ENCODE data around the gene RNF157.

The RNF157 gene

GRCh38 chr17:76148015-76148326 is 92.3 kb downstream of the RNF157 start:
- no peak overlapping the region for H3K4me3 ChIP-seq (ENCODE audit: low read depth, low read length)
- no peak for DNase-seq (ENCODE audit: low read depth)

DNA sequence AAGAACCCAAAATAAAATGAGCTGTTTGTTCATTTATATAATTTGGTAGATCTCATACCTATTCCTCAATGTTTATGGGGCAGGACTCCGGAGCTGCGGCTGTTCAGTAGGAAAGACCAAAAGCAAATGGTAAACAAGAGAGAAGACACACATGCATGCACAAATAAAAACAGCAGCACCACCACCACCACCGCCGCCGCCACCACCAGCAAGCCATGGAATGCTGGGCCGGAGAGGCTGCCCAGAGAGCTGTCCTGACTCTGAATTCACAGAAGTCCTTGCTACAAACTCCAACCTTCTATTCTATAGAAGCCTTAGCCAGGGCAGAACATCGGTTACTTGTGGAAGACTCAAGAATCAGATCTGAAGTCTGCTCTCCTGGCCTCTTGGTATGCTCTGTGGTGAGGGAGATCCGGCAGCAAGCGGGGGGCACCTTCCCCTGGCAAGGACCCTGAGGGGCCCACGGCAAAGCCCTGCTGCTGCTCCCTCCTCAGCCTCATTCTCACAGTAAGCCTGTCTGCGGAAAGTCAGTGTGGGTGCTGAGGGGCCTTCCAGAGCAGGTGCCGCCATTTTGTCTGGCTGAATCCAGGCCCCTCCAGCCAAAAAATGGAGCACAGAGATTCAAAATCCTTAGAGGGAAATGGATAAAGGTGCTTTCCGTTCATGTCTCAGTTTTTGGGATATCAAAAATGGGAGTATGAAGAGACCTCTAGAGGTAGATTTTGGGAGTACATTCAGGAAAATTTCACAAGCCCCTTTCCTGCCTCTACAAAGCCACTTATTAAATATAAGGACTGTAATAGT is 92.9 kb downstream of the RNF157 start:
- DNase-seq (ENCODE audit: low read depth): no peak
- H3K4me3 ChIP-seq (ENCODE audit: low read depth, low read length): no peak overlapping the region

DNA sequence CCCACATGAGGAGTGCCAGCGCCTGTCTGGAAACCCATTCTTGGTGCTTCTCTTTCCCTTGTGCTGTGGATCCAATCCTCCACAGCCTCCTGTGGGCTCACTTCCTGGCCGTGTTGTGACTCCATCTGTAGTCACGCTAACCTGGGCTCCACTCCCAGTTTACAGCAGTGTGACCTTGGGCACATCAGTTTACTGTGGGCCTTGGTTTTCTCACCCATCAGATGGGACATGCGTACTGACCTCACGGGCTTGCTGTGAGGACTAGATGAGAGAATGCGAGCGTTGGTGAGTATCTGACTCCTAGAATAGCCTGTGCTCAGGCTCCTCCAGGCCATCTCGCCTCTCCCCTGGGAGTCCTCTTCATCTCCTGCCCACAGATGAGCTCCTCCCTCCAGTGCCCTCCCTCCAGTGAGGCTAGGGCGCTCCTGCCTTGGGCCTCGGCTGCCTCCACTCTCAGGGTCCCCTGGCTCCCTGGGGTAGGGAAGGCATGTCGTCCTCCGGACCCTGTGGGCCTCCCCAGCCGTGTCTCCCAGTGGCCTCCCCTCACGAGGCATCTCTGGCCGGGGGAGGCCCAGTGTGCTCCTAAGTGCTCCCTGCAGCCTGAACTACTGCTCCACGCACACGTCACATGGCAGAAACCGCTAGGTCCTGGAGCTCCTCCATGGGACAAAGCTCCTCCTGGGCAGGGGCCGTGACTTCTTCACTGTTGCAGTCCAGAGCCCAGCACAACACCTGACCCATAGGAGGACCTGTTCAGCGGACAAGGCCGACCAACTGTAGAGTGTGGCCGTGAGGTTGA is 94.0 kb downstream of the RNF157 start:
- DNase-seq (ENCODE audit: low read depth): no peak
- no peak overlapping the region for H3K4me3 ChIP-seq (ENCODE audit: low read depth, low read length)

GRCh38 chr17:76145231-76146052 is 94.9 kb downstream of the RNF157 start:
- no peak for DNase-seq (ENCODE audit: low read depth)
- H3K4me3 ChIP-seq (ENCODE audit: low read depth, low read length): no peak overlapping the region

DNA sequence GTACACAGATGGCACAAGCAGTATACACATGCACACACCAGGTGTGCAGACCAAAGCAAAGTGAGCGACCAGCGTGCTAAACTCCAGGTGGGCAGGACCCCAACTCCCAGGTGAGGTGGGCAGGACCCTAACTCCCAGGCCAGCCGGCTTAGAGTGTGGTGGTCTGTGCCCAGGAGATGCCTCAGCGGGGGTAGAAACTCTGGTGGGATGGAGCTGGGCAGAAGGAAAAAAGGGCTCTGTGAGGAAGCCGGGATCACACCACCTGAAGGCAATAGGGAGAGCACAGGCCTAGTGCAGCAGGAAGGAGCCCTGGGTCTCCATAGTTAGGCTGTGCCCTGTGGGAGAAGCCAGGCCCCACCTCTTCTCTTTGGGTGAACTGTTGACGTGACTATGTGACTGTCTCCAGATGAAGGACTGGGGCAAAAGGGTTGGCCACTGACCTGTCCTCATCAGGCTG is 97.7 kb downstream of the RNF157 start:
- DNase-seq (ENCODE audit: low read depth): no peak
- no peak overlapping the region for H3K4me3 ChIP-seq (ENCODE audit: low read depth, low read length)

- DNase-seq (ENCODE audit: low read depth): no peak
- no peak overlapping the region for H3K4me3 ChIP-seq (ENCODE audit: low read depth, low read length)
Observed at GRCh38 chr17:76142039-76142584, 98.2 kb downstream of the RNF157 start.

- peak; percentile 10 for DNase-seq (ENCODE audit: low read depth)
- peak within 1 kb of the TSS; percentile 55 for H3K4me3 ChIP-seq (ENCODE audit: low read depth, low read length)
Observed at GRCh38 chr17:76141212-76142038, 98.9 kb downstream of the RNF157 start, which contains the start of gene FOXJ1. Gene FOXJ1 (minus strand): TSS chr17:76141245. CDS start chr17:76140395, 850 bp downstream.

DNA sequence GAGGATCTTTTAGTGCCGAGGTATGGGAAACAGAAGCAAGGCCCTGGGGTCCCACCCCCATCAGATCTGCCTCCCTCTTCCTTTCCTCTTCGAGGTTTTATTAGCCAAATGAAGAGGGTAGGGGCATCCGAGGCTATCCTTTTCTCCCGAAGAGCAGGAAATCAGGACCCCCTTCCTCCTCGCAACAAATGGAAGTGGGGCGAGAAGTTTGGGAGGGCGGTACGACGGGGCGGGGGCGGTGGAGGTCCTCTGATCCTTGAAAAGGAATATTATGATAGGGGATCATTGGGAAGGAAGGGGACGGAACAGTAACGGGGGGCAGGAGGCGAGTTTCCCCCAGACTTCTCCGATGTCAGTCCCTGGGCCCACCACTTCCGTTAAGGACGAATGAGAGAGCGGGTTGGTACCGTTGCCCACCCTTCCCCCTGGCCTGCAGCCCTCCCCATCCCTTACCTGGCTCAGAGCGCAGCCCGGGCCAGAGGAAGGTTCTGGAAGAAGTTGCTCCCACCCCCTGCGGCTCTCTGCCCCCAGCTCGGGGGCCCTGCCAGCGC is 99.6 kb downstream of the RNF157 start:
- H3K4me3 ChIP-seq (ENCODE audit: low read depth, low read length): peak overlapping the region; percentile 55
- no peak for DNase-seq (ENCODE audit: low read depth)

GRCh38 chr17:76139801-76140660 is 100.3 kb downstream of the RNF157 start:
- no peak for DNase-seq (ENCODE audit: low read depth)
- H3K4me3 ChIP-seq (ENCODE audit: low read depth, low read length): no peak overlapping the region

GRCh38 chr17:76138896-76139752 is 101.2 kb downstream of the RNF157 start:
- H3K4me3 ChIP-seq (ENCODE audit: low read depth, low read length): no peak overlapping the region
- DNase-seq (ENCODE audit: low read depth): no peak

GRCh38 chr17:76138234-76138895 is 101.9 kb downstream of the RNF157 start:
- DNase-seq (ENCODE audit: low read depth): no peak
- H3K4me3 ChIP-seq (ENCODE audit: low read depth, low read length): no peak overlapping the region

DNA sequence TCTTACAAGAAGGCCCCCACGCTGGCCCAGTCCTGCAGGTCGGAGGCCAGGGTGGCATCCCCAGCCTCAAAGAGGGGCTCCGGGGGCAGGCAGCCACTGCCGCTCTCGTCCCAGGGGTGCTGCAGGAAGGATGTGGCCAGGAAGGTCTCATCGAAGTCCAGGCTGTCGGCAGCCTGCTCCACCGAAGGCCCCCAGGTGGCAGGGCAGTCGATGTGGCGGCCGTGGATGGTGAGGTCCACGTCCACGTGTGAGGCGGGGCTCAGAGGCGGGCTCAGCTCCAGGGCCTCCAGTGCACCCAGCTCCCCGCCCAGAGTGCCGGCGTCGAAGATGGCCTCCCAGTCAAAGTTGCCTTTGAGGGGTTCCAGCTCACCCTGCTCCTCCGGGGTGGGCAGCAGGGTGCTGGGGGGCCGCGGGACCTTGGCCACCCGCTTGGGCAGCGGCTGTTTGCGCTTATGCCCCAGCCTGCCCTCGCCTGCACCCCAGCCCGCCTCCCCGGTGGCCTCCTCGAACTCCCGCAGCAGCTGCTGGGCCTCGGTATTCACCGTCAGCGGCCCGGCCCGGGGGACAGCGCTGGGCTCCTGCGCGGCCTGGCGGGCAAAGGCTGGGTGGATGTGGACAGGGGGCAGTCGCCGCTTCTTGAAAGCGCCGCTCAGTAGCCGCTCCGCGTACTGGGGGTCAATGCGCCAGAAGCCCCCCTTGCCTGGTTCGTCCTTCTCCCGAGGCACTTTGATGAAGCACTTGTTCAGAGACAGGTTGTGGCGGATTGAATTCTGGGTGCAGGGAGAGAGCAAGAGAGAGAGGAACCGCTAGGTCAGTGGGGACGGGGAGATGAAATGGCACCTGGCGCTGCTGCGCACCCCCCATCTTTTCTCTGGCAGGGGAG is 102.7 kb downstream of the RNF157 start:
- H3K4me3 ChIP-seq (ENCODE audit: low read depth, low read length): no peak overlapping the region
- no peak for DNase-seq (ENCODE audit: low read depth)

DNA sequence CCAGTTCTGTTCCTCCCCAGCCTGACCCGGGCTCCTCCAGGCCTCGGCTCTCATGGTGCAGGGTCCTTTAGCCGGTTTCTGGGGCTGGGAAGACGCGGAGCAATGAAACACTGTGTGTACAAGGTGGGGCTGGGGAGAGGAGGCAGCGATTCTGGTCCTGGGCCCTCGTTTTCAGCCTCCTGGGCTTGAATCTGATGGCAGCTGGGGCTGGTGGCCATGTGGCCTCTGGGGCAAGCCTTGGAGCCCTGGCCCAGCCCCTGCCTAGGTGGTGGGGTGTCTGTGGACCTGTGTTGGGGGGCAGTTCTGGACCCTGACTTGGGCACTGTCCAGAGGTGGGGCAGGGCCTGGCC is 103.3 kb downstream of the RNF157 start:
- H3K4me3 ChIP-seq (ENCODE audit: low read depth, low read length): no peak overlapping the region
- DNase-seq (ENCODE audit: low read depth): no peak

DNA sequence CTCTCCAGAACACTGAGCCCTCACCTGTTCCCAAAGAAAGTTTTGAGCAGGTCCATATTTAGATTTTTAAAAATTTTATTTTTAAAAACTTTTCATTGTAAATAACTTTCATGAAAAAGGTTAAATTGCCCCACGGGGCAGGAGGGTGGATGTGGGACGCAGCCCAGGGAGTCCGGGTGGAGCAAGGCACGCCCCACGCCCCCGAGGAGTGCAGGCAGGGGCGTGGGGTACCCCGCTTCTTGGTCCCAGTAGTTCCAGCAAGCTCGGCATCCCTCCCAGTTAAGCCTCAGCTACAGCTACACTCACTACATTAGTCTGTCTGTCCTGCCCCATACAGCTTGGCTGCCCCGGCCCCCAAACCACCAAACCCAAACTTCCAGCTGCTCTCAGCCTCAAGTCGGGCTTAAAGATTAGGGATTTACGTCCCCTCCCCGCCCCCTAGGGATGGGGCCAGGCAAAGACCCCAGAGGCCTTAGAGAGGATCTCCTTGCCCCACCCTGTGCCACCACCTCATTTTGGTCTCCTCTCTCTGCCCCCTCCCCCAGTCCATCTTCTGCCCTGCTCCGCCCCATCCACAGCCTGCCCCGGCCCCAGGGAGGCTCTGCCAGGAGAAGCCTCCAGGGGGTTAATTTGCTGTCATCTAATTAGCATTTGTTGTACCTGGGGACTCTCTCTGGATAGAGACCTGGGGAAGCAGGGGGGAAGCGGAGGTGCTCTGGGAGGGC is 103.9 kb downstream of the RNF157 start:
- no peak for DNase-seq (ENCODE audit: low read depth)
- H3K4me3 ChIP-seq (ENCODE audit: low read depth, low read length): no peak overlapping the region

GRCh38 chr17:76135810-76136188 is 104.5 kb downstream of the RNF157 start:
- no peak for DNase-seq (ENCODE audit: low read depth)
- H3K4me3 ChIP-seq (ENCODE audit: low read depth, low read length): no peak overlapping the region

Data from skeletal muscle cell (primary cell).